Keratinocyte (primary cell): ENCODE data around the gene KAT6B. TPM values are rescaled to one million over a fixed set of nuclear protein-coding genes. Genes with fewer than 3 reads are reported as not detected.

Experiments used
- DNase-seq: peaks from one replicate; pipeline ENCODE4 v3.0.0-alpha.2; 2011; ENCODE audit warnings: low read depth, missing footprints, low spot score
- FAIRE-seq: peaks from 2 replicates; lab custom pipeline; 2011; peaks lifted over from hg19 to GRCh38; lab: Jason Lieb, UNC
- H2AFZ ChIP-seq: 2 replicates; pipeline ENCODE4 v1.6.0; 2012; ENCODE audit warnings: low read length, control low read depth, inconsistent platforms; ENCODE audit not compliant: control insufficient read depth
- H3K27ac ChIP-seq: 2 replicates; pipeline ENCODE4 v1.5.1; 2011; ENCODE audit warnings: low read length; ENCODE audit not compliant: control insufficient read depth, insufficient read depth
- H3K27me3 ChIP-seq: 3 replicates; pipeline ENCODE4 v1.6.0; 2011; ENCODE audit warnings: low read length; ENCODE audit not compliant: control insufficient read depth, insufficient read depth; ENCODE audit errors: extremely low read depth
- H3K36me3 ChIP-seq, 2 experiments: 2 replicates in 1 of 2; 3 replicates in 1 of 2; pipeline ENCODE4 v1.5.1; 2011; ENCODE audit warnings: low read length in 2 of 2, mild to moderate bottlenecking in 1 of 2; ENCODE audit not compliant: control insufficient read depth in 2 of 2, insufficient read depth in 2 of 2; ENCODE audit errors: extremely low read depth in 1 of 2
- H3K4me1 ChIP-seq: 3 replicates; pipeline ENCODE4 v1.5.1; 2011; ENCODE audit warnings: low read length; ENCODE audit not compliant: control insufficient read depth, insufficient read depth; ENCODE audit errors: extremely low read depth
- H3K4me2 ChIP-seq: 3 replicates; pipeline ENCODE4 v1.6.0; 2011; ENCODE audit warnings: low read depth, low read length; ENCODE audit not compliant: control insufficient read depth, insufficient read depth; ENCODE audit errors: extremely low read depth
- H3K4me3 ChIP-seq, 3 experiments: fragments of 200-600 bp in 1 of 3; sonication (generic) in 1 of 3; 2 replicates in 2 of 3; 3 replicates in 1 of 3; pipeline ENCODE4 v1.5.1; 2011 to 2016; ENCODE audit warnings: low read length in 3 of 3, mild to moderate bottlenecking in 3 of 3, control low read depth in 2 of 3, inconsistent platforms in 1 of 3, low read depth in 1 of 3, mixed read lengths in 1 of 3, mixed run types in 1 of 3, moderate library complexity in 1 of 3; ENCODE audit not compliant: control insufficient read depth in 2 of 3, insufficient read depth in 2 of 3; ENCODE audit errors: extremely low read depth in 1 of 3
- H3K79me2 ChIP-seq: 2 replicates; pipeline ENCODE4 v1.6.0; 2012; ENCODE audit warnings: low read length; ENCODE audit not compliant: control insufficient read depth, insufficient read depth
- H3K9ac ChIP-seq: 3 replicates; pipeline ENCODE4 v1.6.0; 2011; ENCODE audit warnings: low read length; ENCODE audit not compliant: control insufficient read depth, insufficient read depth; ENCODE audit errors: extremely low read depth
- H3K9me1 ChIP-seq: 3 replicates; pipeline ENCODE4 v1.6.0; 2011; ENCODE audit warnings: low read length; ENCODE audit not compliant: control insufficient read depth, insufficient read depth; ENCODE audit errors: extremely low read depth
- H3K9me3 ChIP-seq: 2 replicates; pipeline ENCODE4 v1.5.1; 2012; ENCODE audit warnings: low read depth, low read length; ENCODE audit not compliant: control insufficient read depth
- H4K20me1 ChIP-seq: 3 replicates; pipeline ENCODE4 v1.6.0; 2011; ENCODE audit warnings: low read length; ENCODE audit not compliant: control insufficient read depth, insufficient read depth; ENCODE audit errors: extremely low read depth
- EZH2 ChIP-seq: IDR thresholded peaks from one replicate; pipeline ENCODE4 v1.6.1; 2012; ENCODE audit warnings: inconsistent platforms, mild to moderate bottlenecking, low read length, moderate library complexity
- dilution Hi-C: fragments of 300-500 bp; cut with MboI; formaldehyde crosslinking; loops from one replicate; pipeline ENCODE4 v1.7.0; 2020; ENCODE audit warnings: low sequenced_read_pairs; ENCODE audit not compliant: extremely low pct_ligation_motif_present
- polyA plus RNA-seq, 5 experiments: library from polyadenylated mRNA; depleted of rRNA in 3 of 5; stranded (reverse) in 3 of 5; stranded (forward) in 1 of 5; unstranded in 1 of 5; fragments of >200 nt; gene quantifications; 1 replicate in 1 of 5; 2 replicates in 3 of 5; 3 replicates in 1 of 5; pipeline versions ENCODE4 v1.2.1 to v1.2.3, GENCODE V29; 2011 to 2012; ENCODE audit warnings: missing spikeins in 2 of 5, low read depth in 1 of 5, low replicate concordance in 1 of 5
- TF ChIP-seq, protein P1 (sequence below), 3 experiments: IDR thresholded peaks in 1 of 3; conservative IDR thresholded peaks in 1 of 3; optimal IDR thresholded peaks in 1 of 3; 2 replicates in 2 of 3; 3 replicates in 1 of 3; pipeline versions ENCODE3 to v1.5.1; 2011; ENCODE audit warnings: low read length in 3 of 3, mild to moderate bottlenecking in 3 of 3, moderate library complexity in 2 of 3, control low read depth in 1 of 3, inconsistent platforms in 1 of 3; ENCODE audit not compliant: insufficient read depth in 2 of 3; ENCODE audit errors: extremely low read depth in 1 of 3

Gene KAT6B
- polyA plus RNA-seq, 1 donor (not counting 4 experiments of a cell fraction or from before 2014, with no cell fraction given): 2.9 TPM

DNA sequence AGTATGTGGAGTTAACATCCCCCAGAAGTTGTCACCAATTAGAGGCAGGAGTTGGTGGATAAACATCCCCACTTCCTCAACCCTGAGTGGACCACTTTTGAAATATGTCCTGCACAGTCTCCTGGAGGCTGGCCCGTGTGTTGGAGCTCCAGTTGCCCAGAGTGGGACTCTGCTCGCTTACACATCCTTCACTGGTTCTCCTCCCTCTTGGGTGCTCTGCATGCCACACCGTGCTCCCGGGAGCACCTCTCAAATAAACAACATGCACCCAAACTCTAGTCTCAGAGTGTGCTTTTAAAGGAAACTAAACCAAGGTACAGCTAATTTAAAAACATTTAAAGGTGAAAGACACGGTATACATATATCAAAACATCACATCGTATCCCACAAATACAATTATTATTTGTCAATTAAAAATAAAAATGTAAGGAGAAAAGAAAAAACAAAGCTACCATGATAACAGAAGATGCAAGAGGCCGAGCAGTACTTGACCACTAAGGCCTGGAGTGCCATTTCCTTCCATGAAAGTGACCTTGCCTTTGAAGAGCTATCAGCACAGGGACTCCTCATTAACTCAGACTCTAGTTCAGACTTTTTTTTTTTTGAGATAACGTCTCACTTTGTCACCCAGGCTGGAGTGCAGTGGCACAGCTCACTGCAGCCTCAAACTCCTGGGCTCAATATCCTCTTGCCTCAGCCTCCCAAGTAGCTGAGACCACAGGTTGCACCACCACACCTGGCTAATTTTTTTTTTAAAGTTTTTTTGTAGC lies 237.2 kb downstream of the KAT6B start:
- H3K4me2 ChIP-seq: no peak overlapping the region
- no peaks in the 10 kb centered on the region for H3K79me2 ChIP-seq
- no peak for DNase-seq
- H4K20me1 ChIP-seq: no peaks in the 10 kb centered on the region
- H3K36me3 ChIP-seq: no peaks in the 10 kb centered on the region
- H3K4me1 ChIP-seq: no peaks in the 10 kb centered on the region
- no peaks in the 10 kb centered on the region for H3K27me3 ChIP-seq
- dilution Hi-C loops: no loop called here
- H3K9me1 ChIP-seq: no peaks in the 10 kb centered on the region
- H3K9me3 ChIP-seq: no peaks in the 10 kb centered on the region
- no peak overlapping the region for H3K27ac ChIP-seq
- H3K4me3 ChIP-seq: no peak overlapping the region
- TF ChIP-seq, protein P1, sequence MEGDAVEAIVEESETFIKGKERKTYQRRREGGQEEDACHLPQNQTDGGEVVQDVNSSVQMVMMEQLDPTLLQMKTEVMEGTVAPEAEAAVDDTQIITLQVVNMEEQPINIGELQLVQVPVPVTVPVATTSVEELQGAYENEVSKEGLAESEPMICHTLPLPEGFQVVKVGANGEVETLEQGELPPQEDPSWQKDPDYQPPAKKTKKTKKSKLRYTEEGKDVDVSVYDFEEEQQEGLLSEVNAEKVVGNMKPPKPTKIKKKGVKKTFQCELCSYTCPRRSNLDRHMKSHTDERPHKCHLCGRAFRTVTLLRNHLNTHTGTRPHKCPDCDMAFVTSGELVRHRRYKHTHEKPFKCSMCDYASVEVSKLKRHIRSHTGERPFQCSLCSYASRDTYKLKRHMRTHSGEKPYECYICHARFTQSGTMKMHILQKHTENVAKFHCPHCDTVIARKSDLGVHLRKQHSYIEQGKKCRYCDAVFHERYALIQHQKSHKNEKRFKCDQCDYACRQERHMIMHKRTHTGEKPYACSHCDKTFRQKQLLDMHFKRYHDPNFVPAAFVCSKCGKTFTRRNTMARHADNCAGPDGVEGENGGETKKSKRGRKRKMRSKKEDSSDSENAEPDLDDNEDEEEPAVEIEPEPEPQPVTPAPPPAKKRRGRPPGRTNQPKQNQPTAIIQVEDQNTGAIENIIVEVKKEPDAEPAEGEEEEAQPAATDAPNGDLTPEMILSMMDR (optimal IDR thresholded peaks at IDR 0.05 in 1 of 3, IDR thresholded peaks at IDR 0.05 in 1 of 3, conservative IDR thresholded peaks at IDR 0.05 in 1 of 3; ENCODE audit: extremely low read depth in 1 of 3, insufficient read depth in 2 of 3, low read length in 3 of 3): no peak
- TF ChIP-seq EZH2: no peak
- no peak overlapping the region for H2AFZ ChIP-seq
- no peak overlapping the region for H3K9ac ChIP-seq
- no peak for FAIRE-seq

DNA sequence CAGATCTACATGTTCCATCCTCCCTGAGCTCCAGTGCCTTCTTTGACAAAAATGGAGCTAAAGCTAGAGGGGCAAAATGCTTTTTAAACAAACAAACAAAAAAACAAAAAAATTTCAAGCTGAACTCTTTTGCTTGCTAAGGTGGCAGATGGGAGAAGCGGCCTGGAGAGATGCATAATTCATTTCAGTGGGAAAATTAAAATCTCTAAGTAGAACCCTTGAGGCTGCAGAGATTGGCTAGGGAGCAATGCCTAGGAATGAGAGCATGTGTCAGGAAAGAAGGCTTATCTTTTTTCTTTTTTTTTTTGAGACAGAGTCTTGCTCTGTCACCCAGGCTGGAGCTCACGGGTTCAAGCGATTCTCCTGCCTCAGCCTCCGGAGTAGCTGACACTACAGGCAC lies 238.7 kb downstream of the KAT6B start:
- H3K9me1 ChIP-seq: no peaks in the 10 kb centered on the region
- H3K9ac ChIP-seq: no peak overlapping the region
- no peak for FAIRE-seq
- DNase-seq: no peak
- no peak overlapping the region for H2AFZ ChIP-seq
- dilution Hi-C loops: no loop called here
- no peak overlapping the region for H3K4me2 ChIP-seq
- H3K79me2 ChIP-seq: no peaks in the 10 kb centered on the region
- H3K27me3 ChIP-seq: no peaks in the 10 kb centered on the region
- no peak overlapping the region for H3K27ac ChIP-seq
- H3K4me1 ChIP-seq: no peaks in the 10 kb centered on the region
- no peaks in the 10 kb centered on the region for H4K20me1 ChIP-seq
- no peaks in the 10 kb centered on the region for H3K9me3 ChIP-seq
- H3K36me3 ChIP-seq: no peaks in the 10 kb centered on the region
- TF ChIP-seq, protein P1 (optimal IDR thresholded peaks at IDR 0.05 in 1 of 3, IDR thresholded peaks at IDR 0.05 in 1 of 3, conservative IDR thresholded peaks at IDR 0.05 in 1 of 3; ENCODE audit: extremely low read depth in 1 of 3, insufficient read depth in 2 of 3, low read length in 3 of 3): no peak
- TF ChIP-seq EZH2: no peak
- no peak overlapping the region for H3K4me3 ChIP-seq
